HCEC 1CT (cell line): ENCODE data around the gene ZNF622.
"Not testable (repeated sequence)": the region's sequence is repeated elsewhere in the genome, so short reads cannot be mapped to it uniquely, and the experiment has no call there.

ENCODE experiments used
- DNase-seq: peaks from one replicate; pipeline ENCODE4 v3.0.0-alpha.2; 2017

Gene ZNF622

DNA sequence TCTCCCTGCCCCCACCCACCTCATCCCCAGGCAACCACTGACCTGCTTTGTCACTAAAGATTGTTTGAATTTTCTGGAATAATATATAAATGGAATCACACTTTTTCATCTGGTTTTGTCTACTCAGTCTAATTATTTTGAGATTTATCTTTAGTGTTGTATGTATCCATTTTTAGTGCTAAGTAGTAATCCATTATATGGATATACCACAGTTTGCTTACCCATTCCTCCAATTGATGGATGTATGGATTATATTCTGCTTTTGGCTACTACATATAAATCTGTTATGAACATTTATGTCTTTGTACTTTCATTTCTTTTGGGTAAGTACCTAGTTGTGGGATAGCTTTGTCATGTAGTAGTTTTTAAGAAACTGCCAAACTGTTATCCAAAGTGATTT, 14.5 kb upstream of the ZNF622 start:
- DNase-seq = no peak

- no peak for DNase-seq
Observed at GRCh38 chr5:16477541-16477940, 11.9 kb upstream of the ZNF622 start.

DNA sequence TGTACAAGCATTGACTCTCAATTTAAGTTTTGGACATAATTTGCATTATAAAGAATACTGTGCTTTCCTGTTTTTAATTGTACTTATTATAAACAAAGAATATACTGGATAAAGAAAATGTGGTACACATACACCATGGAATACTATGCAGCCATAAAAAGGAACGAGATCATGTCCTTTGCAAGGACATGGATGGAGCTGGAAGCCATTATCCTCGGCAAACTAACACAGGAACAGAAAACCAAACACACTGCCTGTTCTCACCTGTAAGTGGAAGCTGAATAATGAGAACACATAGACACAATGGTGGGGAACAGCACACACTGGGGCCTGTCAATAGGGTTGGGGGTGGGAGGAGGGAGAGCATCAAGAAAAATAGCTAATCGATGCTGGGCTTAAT, 10.8 kb upstream of the ZNF622 start:
- not testable (repeated sequence) for DNase-seq

DNA sequence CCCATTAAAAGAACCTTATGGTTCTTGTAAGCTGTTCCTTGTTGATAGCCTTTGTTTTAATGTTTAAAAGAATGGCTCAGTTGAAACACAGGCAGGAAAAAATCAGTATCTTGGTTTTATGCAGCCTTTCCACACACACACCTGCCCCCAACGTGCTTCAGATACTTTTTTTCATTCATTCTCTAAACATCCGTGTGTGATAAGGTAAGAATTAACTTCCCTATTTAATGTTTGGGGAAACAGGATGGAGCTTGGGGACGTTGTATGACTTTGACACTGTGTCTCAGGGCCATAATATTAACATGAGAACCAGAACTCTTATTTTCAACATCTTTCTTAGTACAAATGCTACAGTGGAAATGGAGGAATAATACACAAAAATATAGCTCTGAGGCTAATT, 5.8 kb upstream of the ZNF622 start:
- no peak for DNase-seq

DNA sequence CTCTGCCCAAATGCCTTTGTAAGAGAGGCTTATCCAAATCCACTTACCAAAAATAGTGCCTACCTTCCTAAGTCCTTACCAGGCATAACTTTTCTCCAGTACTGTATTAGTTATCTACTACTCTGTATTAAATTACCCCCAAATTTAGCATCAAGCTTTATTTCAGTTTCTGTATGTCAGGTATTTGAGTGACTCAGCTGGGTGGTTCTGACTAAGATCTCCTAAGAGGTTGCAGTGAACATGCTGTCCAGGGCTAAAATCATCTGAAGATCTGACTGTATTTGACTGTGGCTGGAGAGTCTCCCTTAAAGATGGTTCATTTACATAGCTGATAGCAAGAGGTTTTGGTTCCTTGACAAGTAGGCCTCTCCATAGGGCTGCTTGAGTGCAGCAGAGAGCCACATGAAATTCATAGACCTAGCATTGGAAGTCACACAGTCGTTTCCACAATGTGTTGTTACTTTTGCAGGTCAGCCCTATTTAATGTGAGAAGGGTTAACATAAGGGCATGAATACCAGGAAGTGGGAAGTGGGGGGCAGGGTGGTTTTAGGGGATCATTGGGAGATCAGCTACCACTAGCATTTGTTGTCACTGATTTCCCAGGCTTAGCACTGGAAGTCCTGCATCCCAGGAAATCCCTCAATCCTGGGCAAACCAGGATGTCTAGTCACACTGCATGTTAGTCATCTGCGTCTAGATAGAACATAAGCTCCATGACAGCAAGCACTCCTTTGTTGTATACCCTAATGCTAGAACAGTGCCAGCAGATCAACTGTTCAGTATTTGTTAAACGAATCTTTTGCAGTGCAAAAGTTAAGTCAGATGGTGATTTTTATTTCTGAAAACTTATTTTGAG, 2.0 kb upstream of the ZNF622 start:
- DNase-seq = peak; percentile 88

- DNase-seq = peak; percentile 11
Observed at GRCh38 chr5:16464664-16465543, 696 bp downstream of the ZNF622 start.

DNA sequence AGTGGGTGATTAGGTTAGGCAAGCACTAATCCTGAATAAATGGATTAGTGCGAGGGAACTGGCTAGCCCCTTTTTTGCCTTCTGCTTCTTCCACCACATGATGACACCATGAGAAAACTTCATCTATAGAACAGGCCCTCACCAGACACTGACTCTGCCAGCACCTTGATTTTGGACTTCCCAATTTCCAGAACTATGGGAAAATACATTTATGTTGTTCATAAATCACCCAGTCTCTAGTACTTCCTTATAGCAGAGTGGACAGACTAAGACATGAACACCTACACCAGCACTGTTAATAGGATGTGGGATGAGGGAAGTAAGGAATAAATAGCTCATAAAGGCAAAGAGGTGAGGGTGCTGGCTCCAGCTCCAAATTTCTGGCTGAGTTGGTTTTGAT, 1.4 kb downstream of the ZNF622 start:
- DNase-seq = no peak

DNA sequence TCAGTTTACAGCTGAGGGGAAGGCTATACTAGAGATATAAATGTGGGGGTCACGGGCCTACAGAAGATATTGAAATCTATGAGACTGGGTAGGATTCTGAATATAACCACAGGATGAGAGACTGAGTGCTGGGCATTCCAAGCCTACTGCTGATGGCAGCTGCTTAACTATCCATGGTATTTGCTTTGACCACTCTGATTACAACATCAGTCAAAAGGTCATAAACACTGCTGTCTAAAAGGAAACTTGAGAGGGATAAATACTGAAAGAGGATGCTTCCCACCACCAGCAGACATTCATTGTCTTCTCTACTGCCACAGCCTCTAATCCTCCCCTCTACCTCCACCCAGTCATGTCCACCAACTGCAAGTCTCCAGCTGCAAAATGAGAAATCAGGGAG, 3.8 kb downstream of the ZNF622 start:
- DNase-seq = peak; percentile 96

- peak; percentile 80 for DNase-seq
Observed at GRCh38 chr5:16461026-16461425, 4.6 kb downstream of the ZNF622 start.

- DNase-seq = no peak
Observed at GRCh38 chr5:16459451-16459850, 6.1 kb downstream of the ZNF622 start.

DNA sequence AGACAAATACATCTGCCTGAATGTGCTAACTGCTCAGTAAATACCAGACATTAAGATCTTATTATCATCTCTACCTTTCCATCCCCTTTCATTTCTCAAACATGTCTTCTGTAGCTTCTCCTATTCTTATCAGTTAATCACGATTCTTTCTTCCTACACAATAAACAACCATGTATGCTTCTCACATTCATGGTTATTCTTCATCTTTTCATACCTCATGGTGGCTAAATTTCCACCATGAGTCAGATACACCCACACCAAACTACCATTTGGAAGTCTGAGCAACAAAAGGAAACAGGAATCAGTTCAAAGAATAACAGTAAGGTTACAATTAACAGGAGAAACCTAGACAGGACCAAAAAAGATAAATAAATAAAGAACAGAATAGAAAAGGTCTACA, 7.7 kb downstream of the ZNF622 start:
- DNase-seq = peak; percentile 37

DNA sequence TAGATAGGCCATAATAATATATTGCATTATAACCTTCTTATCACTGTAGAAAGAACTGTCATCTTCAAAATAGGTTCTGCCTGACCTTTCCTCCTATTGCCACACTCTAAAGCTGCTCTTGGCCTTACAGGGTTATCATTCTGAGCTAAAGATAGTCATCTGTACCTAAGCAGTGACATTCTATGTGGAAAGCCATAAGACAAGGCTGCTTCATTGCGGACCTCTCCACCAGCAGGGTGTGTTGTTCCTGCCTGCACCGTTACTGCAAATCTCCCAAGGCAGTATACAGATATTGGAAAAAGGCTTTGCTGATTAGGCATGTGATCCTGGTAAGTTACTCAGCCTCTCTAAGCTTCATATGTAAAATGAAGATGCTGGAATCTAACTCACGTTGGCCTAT, 8.1 kb downstream of the ZNF622 start:
- peak; percentile 19 for DNase-seq

DNA sequence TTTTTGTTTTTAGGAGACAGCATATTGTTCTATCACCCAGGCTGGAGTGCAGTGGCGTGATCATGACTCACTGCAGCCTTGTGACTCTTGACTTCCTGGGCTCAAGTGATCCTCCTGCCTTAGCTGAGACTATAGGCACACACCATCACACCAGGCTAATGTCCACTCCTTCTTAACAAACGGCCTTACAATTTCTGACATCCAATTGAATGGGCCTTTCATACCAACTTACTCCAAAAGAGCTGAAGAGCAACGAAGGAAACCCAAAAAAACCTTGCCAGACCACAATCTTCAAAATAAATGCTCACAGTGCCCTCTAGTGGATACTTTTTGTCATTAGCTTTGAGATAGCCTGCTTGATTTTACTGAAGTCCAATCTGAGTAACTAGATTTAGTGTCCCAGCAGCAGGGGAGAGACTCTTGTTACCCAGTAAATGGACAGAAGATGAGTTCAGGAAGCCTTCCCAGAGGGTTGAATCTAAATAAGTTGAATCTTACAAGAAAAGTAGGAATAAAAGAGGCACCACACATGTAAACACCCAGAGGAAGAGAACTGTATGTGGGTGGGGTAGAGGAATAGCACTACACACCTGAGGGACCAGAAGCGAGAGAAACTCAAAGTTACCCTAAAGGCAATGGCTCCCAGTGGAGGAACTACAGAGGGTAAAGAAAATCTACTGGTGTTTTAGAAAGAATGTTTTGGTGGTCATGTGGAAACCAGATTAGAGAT, 9.3 kb downstream of the ZNF622 start:
- peak; percentile 84 for DNase-seq

- no peak for DNase-seq
Observed at GRCh38 chr5:16455668-16456067, 9.9 kb downstream of the ZNF622 start.

- DNase-seq = peak; percentile 15
Observed at GRCh38 chr5:16454686-16455085, 10.9 kb downstream of the ZNF622 start.

DNA sequence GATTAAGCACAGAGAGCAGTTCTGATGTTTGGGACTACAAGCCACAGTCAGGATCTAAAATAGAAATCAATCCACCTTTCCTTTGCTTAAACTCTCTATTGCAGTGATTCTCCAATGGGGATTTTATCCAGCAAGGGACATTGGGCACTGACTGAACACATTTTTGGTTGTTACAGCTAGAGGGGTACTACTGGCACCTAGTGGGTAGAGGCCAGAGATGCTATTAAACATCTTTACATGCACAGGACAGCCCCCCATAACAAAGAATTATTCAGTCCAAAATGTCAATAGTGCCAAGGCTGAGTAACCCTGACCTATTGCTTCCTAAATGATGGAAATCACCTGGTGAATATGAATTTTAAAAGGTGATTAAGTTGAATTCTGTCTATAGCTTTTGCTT, 12.0 kb downstream of the ZNF622 start:
- no peak for DNase-seq

DNA sequence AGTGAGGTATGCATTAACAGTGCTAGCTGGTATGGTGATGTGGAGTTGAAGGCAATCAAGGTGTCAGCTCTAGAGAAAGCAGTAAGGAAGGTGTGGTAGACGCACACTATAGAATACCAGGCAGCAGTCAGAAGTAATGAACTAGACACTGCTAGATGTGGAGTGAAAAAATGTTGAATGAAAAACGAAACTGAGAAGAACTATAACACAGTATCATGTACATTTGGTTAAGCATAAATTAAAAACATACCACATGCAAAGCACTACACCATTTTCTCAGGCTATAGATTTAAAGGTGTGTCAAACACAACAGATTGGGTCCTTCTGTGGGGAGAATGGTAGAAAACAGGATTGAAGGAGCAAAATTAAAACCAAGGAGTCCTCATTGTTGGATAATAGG, 15.4 kb downstream of the ZNF622 start:
- DNase-seq = no peak

- DNase-seq = peak; percentile 12
Observed at GRCh38 chr5:16446993-16447392, 18.6 kb downstream of the ZNF622 start.

DNA sequence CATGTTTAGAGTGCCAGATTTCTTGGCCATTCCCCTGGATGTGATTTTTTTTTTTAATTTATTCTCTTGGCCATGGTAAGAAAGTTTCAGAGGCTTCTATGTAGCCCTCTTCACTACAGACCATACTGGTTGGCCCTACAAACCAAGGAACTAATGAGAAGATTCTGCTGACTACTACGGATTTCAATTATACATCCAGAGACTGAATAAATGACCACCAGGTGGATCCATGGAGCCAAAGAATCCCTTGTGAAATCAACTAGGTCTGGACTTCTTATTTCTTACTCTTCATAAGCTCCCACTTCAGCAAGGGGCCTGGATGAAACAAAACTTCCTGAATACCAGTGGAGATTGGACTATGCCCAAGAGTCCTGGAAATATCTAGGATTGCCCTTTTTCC, 27.6 kb downstream of the ZNF622 start:
- peak; percentile 17 for DNase-seq

DNA sequence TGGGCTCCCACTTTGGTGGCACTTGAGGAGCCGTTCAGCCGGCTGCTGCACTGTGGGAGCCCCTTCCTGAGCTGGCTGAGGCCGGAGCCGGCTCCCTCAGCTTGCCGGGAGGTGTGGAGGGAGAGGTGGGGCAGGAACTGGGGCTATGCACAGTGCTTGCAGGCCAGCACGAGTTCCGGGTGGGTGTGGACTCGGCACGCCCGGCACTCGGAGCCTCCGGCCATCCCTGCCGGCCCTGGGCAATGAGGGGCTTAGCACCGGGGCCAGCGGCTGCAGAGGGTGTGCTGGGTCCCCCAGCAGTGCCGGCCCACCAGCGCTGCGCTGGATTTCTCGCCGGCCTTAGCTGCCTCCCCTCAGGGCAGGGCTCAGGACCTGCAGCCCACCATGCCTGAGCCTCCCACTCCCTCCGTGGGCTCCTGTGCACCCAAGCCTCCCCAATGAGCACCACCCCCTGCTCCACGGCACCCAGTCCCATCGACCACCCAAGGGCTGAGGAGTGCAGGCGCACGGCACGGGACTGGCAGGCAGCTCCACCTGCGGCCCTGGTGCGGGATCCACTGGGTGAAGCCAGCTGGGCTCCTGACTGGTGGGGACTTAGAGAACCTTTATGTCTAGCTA, 29.4 kb downstream of the ZNF622 start:
- DNase-seq = not testable (repeated sequence)

DNA sequence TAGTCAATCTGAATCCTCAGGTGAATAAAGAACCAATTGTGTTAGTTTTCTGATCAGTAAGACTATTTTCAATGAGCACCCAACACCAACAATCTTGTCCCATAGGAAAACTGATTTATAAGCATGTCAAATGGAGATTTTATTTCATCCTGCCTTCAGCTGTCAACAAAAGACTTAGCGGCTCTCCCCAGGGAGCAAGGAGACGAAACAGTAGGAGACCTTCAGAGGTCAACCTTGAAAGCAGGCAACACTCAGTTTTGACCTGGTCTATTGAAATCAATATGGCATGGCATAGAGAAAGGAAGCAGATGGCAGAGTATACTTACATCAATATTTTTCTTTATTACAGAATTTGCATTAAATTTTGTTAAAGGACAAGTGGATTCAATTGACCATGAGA, 34.1 kb downstream of the ZNF622 start:
- no peak for DNase-seq

DNA sequence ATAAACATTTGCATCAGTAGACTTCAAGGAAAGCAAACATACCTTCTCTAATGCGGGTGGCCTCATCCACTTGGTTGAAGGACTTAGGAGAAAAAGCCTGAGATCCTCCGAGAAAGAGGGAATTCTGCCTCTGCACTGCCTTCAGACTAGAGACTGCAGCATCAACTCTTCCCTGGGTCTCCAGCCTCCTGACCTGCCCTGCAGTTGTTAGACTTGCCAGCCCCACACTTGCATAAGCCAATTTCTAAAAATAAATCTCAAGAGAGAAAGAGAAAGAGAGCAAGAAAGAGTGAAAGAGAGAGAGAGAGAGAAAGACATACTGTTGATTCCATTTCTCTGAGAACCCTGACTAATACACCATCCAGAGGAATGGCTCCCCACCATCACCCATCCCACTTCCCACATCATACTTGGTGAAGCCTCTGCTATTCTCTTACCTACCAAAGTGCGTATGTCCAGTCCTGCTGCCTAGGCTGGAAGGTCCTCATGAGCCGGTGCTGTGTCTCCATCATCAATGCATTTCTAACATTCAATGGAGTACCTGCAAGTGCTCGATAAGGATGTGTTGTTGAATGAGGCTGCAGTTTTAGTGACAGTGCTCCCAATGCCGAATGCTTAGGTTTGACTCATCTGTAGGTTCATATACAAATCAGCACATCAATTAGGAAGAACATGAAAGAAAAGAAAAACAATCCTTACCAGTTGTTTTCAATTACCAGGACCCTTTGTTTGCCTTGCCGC, 35.1 kb downstream of the ZNF622 start:
- no peak for DNase-seq
